GM19351 (cell line): Measurements from ENCODE around the gene PKP3.
"Not testable (repeated sequence)": the region's sequence is repeated elsewhere in the genome, so short reads cannot be mapped to it uniquely, and the experiment has no call there.

ENCODE experiments used
- ATAC-seq: cut with Tn5 transposase; IDR thresholded peaks from one replicate; pipeline ENCODE4 v1.9.1; 2021; ENCODE audit warnings: mild to moderate bottlenecking, moderate library complexity; ENCODE audit not compliant: unreplicated experiment

Gene PKP3

GRCh38 chr11:420911-421321 is 26.9 kb downstream of the PKP3 start:
- no peak for ATAC-seq

GRCh38 chr11:422249-422656 is 28.2 kb downstream of the PKP3 start:
- no peak for ATAC-seq

GRCh38 chr11:424232-424631 is 30.2 kb downstream of the PKP3 start:
- ATAC-seq, result no peak

- not testable (repeated sequence) for ATAC-seq
Observed at GRCh38 chr11:424766-425165, 30.8 kb downstream of the PKP3 start.

- ATAC-seq, result no peak
Observed at GRCh38 chr11:425301-425700, 31.3 kb downstream of the PKP3 start.

GRCh38 chr11:426851-427250 is 32.8 kb downstream of the PKP3 start:
- no peak for ATAC-seq

- ATAC-seq, result no peak
Observed at GRCh38 chr11:428295-428694, 34.3 kb downstream of the PKP3 start.

- ATAC-seq, result no peak
Observed at GRCh38 chr11:429391-429790, 35.4 kb downstream of the PKP3 start.

GRCh38 chr11:429931-430456 is 36.0 kb downstream of the PKP3 start:
- ATAC-seq, result no peak

- no peak for ATAC-seq
Observed at GRCh38 chr11:431921-432320, 37.9 kb downstream of the PKP3 start.

- no peak for ATAC-seq
Observed at GRCh38 chr11:432501-433100, 38.6 kb downstream of the PKP3 start.

GRCh38 chr11:433111-433510 is 39.1 kb downstream of the PKP3 start:
- no peak for ATAC-seq

- ATAC-seq, result no peak
Observed at GRCh38 chr11:433641-434040, 39.6 kb downstream of the PKP3 start.

- no peak for ATAC-seq
Observed at GRCh38 chr11:434496-434895, 40.5 kb downstream of the PKP3 start.

GRCh38 chr11:434999-435740 is 41.2 kb downstream of the PKP3 start:
- ATAC-seq, result not testable (repeated sequence)

GRCh38 chr11:437228-437870 is 43.3 kb downstream of the PKP3 start:
- ATAC-seq, result no peak

- ATAC-seq, result no peak
Observed at GRCh38 chr11:438101-438844, 44.3 kb downstream of the PKP3 start.

- no peak for ATAC-seq
Observed at GRCh38 chr11:439315-440064, 45.5 kb downstream of the PKP3 start.

GRCh38 chr11:440065-441042 is 46.3 kb downstream of the PKP3 start:
- ATAC-seq, result no peak
